WTC11 (cell line): ENCODE results near the gene CEP192.

Experiments used
- ATF2 ChIP-seq: sonication (generic); formaldehyde crosslinking; IDR thresholded peaks from 2 replicates; pipeline ENCODE4 v1.8.1; 2022; ENCODE audit warnings: low read depth, missing genetic modification reagents, borderline replicate concordance
- CTCF ChIP-seq: fragments of 200-600 bp; IDR thresholded peaks from 2 replicates; pipeline ENCODE4 v1.8.0; 2022; ENCODE audit warnings: antibody characterized with exemption
- USF2 ChIP-seq: sonication (generic); formaldehyde crosslinking; IDR thresholded peaks from 2 replicates; pipeline ENCODE4 v1.8.1; 2023; ENCODE audit warnings: mild to moderate bottlenecking, missing genetic modification reagents, moderate library complexity

GRCh38 chr18:12996661-12997292 lies 5.6 kb downstream of the CEP192 start:
- TF ChIP-seq USF2 (no peak), ATF2 (CRISPR knock-in tag) (no peak), CTCF (no peak)
